AG09319 (cell line): ENCODE results near the gene MYH1.

ENCODE experiments used
- DNase-seq: peaks from one replicate; pipeline ENCODE4 v3.0.0-alpha.2; 2010; ENCODE audit warnings: low read depth; ENCODE audit errors: extremely low read depth
- CTCF ChIP-seq: IDR thresholded peaks from 2 replicates; pipeline ENCODE4 v1.5.1; 2011; ENCODE audit warnings: low read depth, mild to moderate bottlenecking, inconsistent platforms, low read length, moderate library complexity

MYH1 gene

GRCh38 chr17:10482252-10482651, 36.1 kb downstream of the MYH1 start:
- DNase-seq = no peak
- no peak for TF ChIP-seq CTCF

- no peak for TF ChIP-seq CTCF
Measured at GRCh38 chr17:10477701-10478100, 40.6 kb downstream of the MYH1 start.

GRCh38 chr17:10474536-10474935, 43.8 kb downstream of the MYH1 start:
- no peak for TF ChIP-seq CTCF
- no peak for DNase-seq

More at GRCh38 chr17:10477701-10478100, 40.6 kb downstream of the MYH1 start:
- no peak for DNase-seq

GRCh38 chr17:10471858-10472257, 46.5 kb downstream of the MYH1 start:
- DNase-seq = no peak
- no peak for TF ChIP-seq CTCF

- DNase-seq = no peak
- TF ChIP-seq CTCF = no peak
Measured at GRCh38 chr17:10469459-10469858, 48.9 kb downstream of the MYH1 start, which contains the start of gene MYH4. MYH4 (minus strand) TSS chr17:10469559; CDS start chr17:10466745, 2,814 bp downstream.

- no peak for TF ChIP-seq CTCF
- no peak for DNase-seq
Measured at GRCh38 chr17:10463402-10463801, 54.9 kb downstream of the MYH1 start.

GRCh38 chr17:10460062-10460461, 58.3 kb downstream of the MYH1 start:
- DNase-seq = no peak
- TF ChIP-seq CTCF = no peak
